ENCODE data around the gene IGFBP2.

The IGFBP2 gene

GRCh38 chr2:216665717-216666116, 32.5 kb downstream of the IGFBP2 start:
- no peak for DNase-seq

DNA sequence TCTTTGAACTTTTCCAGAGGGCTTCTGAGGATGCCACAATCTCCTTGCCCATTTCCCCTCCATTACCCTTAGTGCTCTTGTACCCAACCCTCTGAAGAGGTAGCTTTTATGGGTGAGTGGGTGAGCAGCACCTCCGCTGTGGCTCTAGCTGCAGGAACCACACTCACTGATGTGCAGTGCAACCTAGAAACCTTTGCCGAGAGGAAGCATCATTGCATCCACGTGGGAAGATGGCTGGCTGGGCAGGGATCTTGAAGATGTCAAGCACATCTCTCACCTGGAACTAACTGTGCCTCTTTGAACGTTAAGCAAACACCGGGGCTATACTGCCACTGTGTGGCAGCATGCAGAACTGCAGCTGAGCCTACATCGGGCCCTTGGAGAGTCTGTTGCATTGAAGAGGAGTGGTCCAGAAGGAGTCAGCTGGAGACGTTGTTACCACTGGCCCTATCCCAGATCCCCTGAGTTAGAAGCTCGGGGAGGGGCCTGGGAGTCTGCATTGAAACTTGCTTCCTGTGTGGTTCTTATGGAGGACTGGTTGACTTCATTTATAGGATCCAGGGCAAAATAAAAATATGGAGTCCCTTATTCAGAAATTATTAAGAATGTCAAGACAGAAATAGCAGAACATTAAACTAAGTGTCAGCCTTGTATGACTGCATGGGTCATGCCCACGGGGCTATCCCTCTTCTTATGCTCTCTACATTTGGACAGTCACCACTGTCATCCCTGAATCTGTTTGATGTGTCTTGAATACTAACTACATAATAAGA, 33.4 kb downstream of the IGFBP2 start:
- DNase-seq, result peak; percentile 53 to 57

DNA sequence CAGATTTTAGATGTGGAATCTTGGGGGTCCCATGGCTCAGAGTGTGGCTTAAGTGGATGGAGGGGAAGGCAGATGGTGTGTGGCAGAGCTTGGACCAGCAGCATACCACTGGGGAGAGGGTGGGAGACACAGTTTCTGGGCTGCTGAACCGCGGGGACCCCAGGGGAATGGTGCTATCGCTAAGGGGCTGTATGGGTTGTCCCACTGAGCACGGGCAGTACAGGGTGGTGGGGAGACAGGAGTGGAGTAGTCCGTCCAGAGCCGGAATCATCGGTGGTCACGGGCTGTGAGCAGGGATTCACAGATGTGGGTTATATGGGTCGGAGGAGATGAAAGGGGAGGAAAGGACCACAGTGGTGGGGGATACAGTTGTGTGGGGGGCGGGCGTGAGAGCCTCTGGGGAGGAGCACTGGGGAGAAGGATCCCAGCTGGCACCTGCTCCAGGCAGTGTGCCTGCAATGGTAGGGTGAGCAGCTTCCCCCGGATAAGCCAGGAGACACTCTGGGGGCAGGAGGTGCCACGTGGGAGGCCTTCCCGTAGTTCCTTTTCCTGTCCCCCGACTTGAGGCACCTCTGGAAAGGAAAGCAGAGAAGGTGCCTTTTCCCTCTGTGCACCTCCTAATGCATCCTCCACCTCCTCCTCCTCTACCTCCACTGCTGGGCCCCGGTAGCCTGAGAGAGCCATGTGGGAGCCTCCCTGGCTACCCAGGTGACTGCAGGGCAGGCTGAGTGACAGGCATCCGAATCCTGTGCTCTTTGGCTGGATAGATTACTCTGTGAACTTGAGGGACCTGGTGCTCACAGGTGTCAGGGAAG, 37.3 kb downstream of the IGFBP2 start:
- no peak for DNase-seq

- DNase-seq, result no peak
Observed at GRCh38 chr2:216671081-216671411, 37.8 kb downstream of the IGFBP2 start.

- no peak for DNase-seq
Observed at GRCh38 chr2:216671791-216672343, 38.6 kb downstream of the IGFBP2 start.

GRCh38 chr2:216672466-216672865, 39.2 kb downstream of the IGFBP2 start:
- DNase-seq, result no peak

DNA sequence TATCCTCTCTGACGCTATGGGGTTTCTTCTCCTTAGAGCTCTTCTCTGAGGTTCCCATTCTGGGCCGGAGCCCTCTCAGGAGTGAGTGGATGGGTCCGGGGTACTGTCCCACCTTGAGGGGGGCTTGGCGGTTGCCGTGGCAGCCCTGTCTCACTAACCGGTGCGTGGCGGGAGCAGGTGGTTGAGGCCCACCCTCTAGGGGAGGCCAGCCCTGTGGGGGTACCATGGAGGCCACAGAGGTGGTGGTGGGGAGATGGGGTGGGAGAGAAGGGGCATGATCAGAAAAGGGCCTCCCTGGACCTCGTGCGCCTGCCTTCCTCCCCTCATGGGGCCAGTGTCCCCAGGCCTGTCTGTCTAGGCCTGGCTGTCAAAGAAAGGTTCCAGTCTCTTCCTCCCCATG, 39.8 kb downstream of the IGFBP2 start:
- no peak for DNase-seq

GRCh38 chr2:216673609-216674008, 40.4 kb downstream of the IGFBP2 start:
- no peak for DNase-seq

- no peak for DNase-seq
Observed at GRCh38 chr2:216674376-216674775, 41.2 kb downstream of the IGFBP2 start.

DNA sequence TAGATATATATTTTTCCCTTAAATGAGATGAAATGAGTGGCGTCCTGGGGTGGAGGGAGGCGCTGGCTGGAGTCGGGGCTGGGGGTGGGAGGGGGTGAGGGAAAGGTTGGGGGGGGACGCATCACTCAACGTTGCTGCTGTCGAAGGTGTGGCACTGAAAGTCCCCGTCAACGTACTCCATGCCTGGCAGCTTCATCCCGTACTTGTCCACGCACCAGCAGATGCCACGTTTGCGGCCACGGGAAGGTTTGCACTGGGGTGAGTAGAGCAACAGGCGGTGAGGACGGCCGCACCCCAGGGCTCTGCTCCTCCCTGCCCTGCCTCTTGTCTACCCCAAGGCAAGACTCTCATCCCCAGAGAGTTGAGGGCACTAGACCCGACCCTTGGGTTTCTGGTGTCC, 43.4 kb downstream of the IGFBP2 start:
- no peak for DNase-seq

DNA sequence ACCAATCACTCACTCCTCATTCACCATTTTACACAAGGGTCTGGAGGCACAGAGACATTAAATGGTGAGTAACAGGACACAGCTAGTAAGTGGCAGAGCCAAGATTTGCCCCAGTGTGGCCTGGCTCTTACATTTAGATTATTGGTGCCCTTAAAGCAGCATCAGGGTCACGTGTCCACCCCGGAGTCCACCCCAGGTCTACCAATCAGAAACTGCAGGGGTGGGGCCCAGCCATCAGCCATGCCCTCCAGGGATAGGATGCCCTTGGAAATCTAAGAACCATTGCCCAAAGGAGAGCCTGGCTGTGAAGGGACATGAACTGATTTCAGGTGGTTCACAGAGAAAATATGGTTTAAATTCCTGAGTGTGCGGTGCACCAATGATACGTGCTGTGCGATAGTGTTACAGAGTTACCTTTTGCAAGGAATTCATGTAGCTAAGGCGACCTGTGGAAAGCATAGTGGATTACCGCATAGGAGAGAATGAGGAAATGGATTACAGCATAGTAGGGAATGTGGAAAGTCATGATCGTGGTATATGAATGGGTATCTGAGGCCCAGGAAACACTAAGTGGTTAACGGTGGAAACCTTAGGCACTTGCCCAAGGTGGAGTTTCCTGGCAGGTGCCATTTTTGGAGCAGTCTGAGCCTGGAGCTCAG, 44.3 kb downstream of the IGFBP2 start:
- no peak for DNase-seq

DNA sequence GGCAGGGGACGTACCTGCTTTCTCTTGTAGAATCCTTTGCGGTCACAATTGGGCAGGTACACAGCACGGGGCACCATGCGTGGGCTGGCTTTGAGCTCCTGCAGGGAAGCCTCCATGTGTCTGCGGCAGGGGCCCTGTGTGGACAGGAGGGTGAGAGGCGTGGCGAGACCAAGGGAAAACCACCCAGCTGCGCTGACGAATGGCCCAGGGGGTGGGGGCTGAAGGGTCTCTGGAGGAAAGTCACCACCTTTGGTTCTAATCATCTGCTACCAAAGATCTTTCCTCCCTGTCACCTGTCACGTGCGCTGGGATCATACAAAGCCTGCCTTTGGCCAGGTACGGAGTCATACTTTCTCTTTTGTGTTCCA, 44.9 kb downstream of the IGFBP2 start:
- DNase-seq, result no peak

GRCh38 chr2:216678813-216679657, 45.8 kb downstream of the IGFBP2 start:
- no peak for DNase-seq

DNA sequence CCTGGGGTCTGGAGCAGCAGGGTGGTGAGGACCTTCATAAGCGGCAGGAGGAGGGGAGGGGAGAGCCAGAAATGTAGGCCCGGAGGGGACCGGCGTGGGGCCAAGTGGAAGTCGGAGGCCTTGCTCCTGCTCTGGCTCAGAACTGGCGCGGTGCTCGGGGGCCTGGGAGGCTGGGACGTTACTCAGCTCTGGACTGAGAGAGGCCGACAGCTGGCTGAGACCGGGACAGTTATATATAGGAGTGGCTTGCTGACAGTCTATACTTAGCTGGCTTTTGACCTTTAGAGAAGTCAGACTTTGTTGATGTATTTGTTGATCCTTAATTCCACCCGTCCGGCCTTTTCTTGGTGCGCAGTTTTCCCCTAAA, 46.4 kb downstream of the IGFBP2 start:
- DNase-seq, result no peak

DNA sequence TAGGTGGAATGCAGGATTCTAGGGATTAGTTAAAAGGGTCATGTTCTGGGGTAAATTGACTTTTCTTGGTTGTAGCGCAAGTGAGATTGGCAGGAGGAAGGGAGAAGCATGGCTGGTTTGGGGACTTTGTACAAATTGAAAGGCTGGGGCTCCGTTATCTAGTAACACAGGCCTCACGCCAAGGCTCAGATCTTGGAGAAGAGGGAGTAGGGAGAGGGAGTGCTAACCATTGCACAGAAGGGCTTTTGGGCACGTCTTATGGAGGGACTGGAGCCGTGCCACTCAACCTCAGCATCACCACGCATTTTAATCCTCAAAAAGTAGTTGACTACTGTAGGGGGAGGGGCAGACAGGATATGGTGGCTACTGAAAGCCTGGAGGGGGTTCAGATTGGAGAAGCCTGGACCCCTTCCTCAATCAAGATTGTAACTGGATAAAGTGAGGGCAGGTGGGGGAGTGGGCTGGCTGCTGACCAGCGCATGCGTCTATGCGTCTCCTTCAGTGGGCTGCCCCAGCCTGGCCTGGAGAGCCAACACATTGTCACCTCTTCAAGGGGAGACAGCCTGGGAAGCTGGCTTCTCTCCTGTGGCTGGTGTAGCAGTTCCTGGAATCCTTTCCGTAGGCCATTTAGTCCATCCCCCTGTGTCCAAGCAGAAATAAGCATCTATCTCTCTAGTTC, 47.9 kb downstream of the IGFBP2 start:
- no peak for DNase-seq

DNA sequence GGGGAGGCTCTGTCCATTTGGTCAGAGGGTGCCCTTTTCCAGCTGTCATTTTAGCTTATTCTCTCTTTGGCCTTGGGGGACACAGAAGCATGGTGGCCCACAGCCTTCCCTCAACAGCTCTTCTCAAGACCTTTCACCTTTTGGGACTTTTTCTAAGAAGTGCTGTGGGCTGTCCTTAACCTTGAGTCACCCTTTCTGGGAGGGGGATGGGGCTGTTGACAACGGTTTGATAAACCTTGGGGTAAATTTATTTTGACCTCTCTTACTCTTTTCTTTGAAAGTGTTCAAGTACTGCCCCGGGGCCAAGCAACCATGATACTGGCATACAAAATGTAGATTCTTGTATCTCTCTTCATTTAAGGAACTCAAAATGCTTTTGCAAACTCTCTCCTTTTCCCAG, 48.5 kb downstream of the IGFBP2 start:
- no peak for DNase-seq

- no peak for DNase-seq
Observed at GRCh38 chr2:216683846-216684245, 50.6 kb downstream of the IGFBP2 start.

- no peak for DNase-seq
Observed at GRCh38 chr2:216685327-216685875, 52.2 kb downstream of the IGFBP2 start.

DNA sequence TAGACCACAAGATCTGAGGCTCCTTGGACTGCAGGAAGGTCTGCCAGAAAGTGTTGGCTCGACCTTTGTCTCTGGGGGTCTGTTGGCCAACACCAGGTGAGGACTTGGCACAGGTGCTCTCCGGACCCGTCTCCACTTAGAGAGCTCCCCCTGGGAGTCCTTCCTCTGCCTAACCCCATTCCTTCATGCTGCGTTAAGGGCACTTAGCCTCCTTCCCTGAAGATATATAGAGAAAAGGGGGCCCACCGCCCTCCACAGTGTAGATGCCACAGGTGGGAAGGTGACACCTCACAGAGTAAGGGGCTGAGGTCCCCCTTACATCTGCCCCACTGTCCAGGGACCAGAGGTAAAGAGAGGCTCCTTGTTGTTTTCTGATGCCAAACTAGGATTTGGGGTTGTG, 53.9 kb downstream of the IGFBP2 start:
- DNase-seq, result no peak

DNA sequence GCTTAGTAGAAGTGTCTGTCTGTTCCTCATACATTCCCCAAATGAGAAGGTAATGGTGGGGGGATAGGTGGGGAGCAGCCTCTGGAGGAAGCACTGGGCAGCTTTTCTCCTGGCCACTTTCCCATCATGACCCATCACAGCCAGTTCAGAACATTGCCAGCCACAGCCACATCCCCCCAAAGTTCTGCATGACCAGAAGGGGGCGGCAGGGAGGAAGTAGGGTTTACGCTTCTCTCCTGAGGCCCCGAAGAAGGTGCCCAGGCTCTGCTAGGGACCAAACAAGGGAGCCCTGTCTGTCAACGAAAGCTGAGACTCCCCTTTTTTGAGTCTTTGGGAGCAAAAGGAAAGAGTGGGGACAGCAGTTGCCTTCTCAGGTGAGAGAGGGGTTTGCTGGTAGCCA, 54.4 kb downstream of the IGFBP2 start:
- DNase-seq, result no peak

DNA sequence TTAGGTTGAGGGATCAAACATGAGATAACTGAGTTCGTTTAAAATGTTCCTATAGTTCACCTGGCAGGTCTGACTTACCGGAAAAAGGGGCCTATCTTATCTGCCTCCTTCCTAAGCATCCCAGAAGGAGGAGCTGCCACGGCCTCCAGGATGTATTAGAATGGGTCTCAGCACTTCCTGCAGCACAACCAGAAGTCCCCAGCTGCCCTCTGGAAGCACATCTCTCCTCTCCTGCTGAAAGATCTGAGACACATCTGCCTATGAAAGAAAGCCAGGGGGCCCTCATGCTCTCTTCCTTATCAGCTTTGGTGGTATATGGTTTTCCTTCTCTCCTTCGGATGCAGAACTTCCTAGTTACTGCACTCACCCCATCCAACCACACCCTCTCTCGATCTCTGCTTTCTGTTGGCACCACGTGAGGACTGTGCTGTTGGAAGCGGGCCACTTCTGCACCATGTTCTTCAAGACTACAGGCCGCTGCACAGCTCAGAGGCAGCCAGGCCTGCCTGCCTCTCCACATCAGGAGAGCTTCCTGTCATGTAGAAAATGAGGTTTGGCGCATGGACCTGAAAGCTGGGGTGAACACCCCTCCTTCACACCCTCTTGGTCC, 55.6 kb downstream of the IGFBP2 start:
- no peak for DNase-seq
